GM13976 (cell line): ENCODE results near the gene TGFBR3.

Source experiments
- DNase-seq: peaks from one replicate; pipeline ENCODE4 v3.0.0; 2012; ENCODE audit warnings: low spot score
- CTCF ChIP-seq: IDR thresholded peaks from 2 replicates; pipeline ENCODE4 v1.5.1; 2012; ENCODE audit warnings: borderline replicate concordance, mild to moderate bottlenecking; ENCODE audit not compliant: insufficient read depth; ENCODE audit errors: extremely low read depth, missing control alignments, control extremely low read depth
- in situ Hi-C: fragments of 300-500 bp; cut with MboI; formaldehyde crosslinking; loops from one replicate; pipeline ENCODE4 v1.12.0; 2022; ENCODE audit warnings: low sequenced_read_pairs, mixed read lengths, inconsistent platforms; ENCODE audit not compliant: unreplicated experiment

The TGFBR3 gene

GRCh38 chr1:91828583-91829281 is 57.2 kb downstream of the TGFBR3 start:
- DNase-seq, result no peak
- TF ChIP-seq CTCF, result no peak
- in situ Hi-C loops, result no loop called here

- TF ChIP-seq CTCF, result no peak
- DNase-seq, result no peak
- in situ Hi-C loops, result no loop called here
These were observed 58.3 kb downstream of the TGFBR3 start for GRCh38 chr1:91827459-91828321.

GRCh38 chr1:91827087-91827458 is 58.9 kb downstream of the TGFBR3 start:
- in situ Hi-C loops, result no loop called here
- DNase-seq, result no peak
- no peak for TF ChIP-seq CTCF

- no peak for TF ChIP-seq CTCF
- in situ Hi-C loops, result no loop called here
- DNase-seq, result no peak
These were observed 59.3 kb downstream of the TGFBR3 start for GRCh38 chr1:91826649-91827048.

- DNase-seq, result no peak
- TF ChIP-seq CTCF, result no peak
- in situ Hi-C loops, result no loop called here
These were observed 59.7 kb downstream of the TGFBR3 start for GRCh38 chr1:91826248-91826647.

GRCh38 chr1:91821126-91821868 is 64.7 kb downstream of the TGFBR3 start:
- TF ChIP-seq CTCF, result no peak
- no peak for DNase-seq
- in situ Hi-C loops, result no loop called here
